ENCODE measurements around the gene ZNF169. TPM values are rescaled to one million over a fixed set of nuclear protein-coding genes. Genes with fewer than 3 reads are reported as not detected.
"Not testable (repeated sequence)": the region's sequence is repeated elsewhere in the genome, so short reads cannot be mapped to it uniquely, and the experiment has no call there.

ZNF169 gene
- total and polyA plus RNA-seq, 3 donors from 2014 or later: 5.7 to 17.0 (median 15.6) TPM

DNA sequence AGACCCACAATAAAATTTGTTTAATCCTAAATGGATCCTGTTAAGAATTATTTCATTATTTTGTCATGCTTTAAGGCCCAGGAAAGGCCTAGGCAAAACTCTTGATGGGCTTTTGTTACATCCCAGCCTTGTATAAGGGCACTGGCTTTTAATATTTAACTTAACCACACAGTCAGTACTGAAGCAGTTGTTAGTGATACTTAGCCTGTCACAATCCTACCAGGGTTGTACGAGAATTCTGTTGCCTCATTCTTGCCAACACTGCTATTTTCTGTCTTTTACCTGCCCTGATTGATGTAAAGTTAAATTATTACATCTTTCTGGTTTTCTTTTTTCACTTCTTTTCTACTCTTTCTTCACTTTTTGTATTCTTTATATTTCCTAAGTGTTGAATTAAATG lies 10.9 kb downstream of the ZNF169 start:
- no peak for TF ChIP-seq POLR2A (IDR thresholded peaks at IDR 0.05)
- TF ChIP-seq, protein P1, sequence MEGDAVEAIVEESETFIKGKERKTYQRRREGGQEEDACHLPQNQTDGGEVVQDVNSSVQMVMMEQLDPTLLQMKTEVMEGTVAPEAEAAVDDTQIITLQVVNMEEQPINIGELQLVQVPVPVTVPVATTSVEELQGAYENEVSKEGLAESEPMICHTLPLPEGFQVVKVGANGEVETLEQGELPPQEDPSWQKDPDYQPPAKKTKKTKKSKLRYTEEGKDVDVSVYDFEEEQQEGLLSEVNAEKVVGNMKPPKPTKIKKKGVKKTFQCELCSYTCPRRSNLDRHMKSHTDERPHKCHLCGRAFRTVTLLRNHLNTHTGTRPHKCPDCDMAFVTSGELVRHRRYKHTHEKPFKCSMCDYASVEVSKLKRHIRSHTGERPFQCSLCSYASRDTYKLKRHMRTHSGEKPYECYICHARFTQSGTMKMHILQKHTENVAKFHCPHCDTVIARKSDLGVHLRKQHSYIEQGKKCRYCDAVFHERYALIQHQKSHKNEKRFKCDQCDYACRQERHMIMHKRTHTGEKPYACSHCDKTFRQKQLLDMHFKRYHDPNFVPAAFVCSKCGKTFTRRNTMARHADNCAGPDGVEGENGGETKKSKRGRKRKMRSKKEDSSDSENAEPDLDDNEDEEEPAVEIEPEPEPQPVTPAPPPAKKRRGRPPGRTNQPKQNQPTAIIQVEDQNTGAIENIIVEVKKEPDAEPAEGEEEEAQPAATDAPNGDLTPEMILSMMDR (IDR thresholded peaks at IDR 0.05): no peak
- no peaks in the 10 kb centered on the region for H3K27me3 ChIP-seq
- DNase-seq: no peak
- no peaks in the 10 kb centered on the region for H3K36me3 ChIP-seq (ENCODE audit: low read depth, missing control alignments)
- no peak overlapping the region for H3K27ac ChIP-seq
- no peak overlapping the region for H3K4me3 ChIP-seq
- intact Hi-C loops (cut with DNase I; ENCODE audit: low total_unique reads): no loop called here
- WGBS, 2 donors: 86 to 95% methylated on average over 1 of the region's 1 CpG
- H3K9me3 ChIP-seq: no peaks in the 10 kb centered on the region
- H3K4me1 ChIP-seq: no peaks in the 10 kb centered on the region

DNA sequence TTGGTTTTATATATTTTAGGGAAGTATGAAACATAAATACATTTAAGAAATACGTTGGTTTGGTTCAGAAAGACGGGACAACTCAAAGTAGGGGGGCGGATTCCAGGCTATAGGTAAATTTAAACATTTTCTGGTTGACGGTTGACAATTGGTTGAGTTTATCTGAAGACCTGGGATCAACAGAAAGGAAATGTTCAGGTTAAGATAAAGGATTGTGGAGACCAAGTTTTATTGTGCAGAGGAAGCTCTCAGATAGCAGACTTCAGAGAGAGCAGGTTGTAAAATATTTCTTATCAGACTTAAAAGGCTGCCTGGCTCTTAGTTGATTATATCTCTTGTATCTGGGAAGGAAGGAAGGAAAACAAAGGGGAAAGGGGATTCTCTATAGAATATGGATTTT lies 17.9 kb downstream of the ZNF169 start:
- H3K4me3 ChIP-seq; DNase-seq; H3K36me3 ChIP-seq (ENCODE audit: low read depth, missing control alignments); intact Hi-C loops (cut with DNase I; ENCODE audit: low total_unique reads); H3K9me3 ChIP-seq; H3K4me1 ChIP-seq; H3K27me3 ChIP-seq; H3K27ac ChIP-seq: not testable (repeated sequence)
- WGBS, 2 donors: 89 to 91% methylated on average over 4 of the region's 4 CpGs

DNA sequence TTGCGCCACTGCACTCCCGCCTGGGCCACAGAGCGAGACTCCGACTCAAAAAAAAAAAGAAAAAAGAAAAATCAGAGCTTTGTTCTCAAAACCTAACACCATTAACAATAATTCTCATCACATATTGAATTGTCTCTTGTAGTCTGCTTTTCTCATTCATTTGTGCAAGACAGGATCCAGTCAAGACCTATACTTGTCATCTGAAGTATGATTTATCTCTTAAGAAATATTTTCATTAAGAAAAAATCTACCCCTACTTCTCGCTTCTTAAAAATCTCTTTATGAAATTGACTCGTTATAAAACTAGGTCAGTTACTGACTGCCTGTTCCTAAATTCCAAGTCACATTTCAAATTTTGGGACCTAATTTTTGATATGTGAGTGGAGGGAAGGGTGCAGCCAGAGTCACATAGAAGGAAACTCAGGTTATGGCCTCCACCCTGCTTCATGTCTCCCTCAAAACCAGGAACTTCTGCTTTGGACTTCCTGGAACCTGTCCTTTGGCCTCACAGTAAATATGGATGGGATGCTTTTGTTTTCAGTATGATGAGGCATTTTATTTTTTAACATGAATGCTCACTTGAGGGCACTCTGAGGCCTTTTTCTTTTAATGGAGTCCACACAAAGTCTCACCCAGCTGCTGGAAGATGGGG lies 18.9 kb downstream of the ZNF169 start:
- Histone ChIP-seq H3K4me1 (no peaks in the 10 kb centered on the region), H3K36me3 (ENCODE audit: low read depth, missing control alignments) (no peaks in the 10 kb centered on the region), H3K27ac (no peak overlapping the region), H3K27me3 (no peaks in the 10 kb centered on the region), H3K4me3 (no peak overlapping the region), H3K9me3 (no peaks in the 10 kb centered on the region)
- intact Hi-C loops (cut with DNase I; ENCODE audit: low total_unique reads): no loop called here
- TF ChIP-seq, protein P1 (IDR thresholded peaks at IDR 0.05): no peak
- no peak for TF ChIP-seq POLR2A (IDR thresholded peaks at IDR 0.05)
- no peak for DNase-seq
- 48 to 75% methylated on average over 6 of the region's 6 CpGs for WGBS, 2 donors

DNA sequence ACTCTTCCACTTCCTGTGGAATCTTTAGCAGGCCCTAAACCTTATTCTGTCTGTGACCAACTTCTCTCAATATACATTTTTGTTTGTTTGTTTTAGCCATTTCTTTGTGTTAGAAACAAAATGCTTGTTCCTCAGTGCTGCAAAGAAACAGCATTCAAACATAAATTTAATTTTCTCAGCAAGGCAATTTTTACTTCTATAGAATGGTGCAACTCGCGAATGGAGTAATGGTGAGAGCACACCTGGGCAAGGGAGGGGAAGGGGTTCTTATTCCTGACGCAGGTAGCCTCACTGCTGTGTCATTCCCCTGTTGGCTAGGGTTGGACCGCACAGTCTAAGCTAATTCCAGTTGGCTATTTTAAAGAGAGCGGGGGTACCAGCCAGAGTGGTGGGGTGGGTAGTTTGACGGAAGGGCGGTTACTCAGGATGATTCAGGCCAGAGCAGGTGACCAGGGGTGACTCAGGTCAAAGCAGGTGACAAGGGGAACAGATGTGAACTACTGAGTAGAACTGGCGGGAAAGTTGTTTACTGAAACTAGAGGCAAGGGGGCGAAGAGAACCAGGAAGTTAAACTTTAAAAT lies 21.4 kb downstream of the ZNF169 start:
- intact Hi-C loops (cut with DNase I; ENCODE audit: low total_unique reads): no loop called here
- H3K36me3 ChIP-seq (ENCODE audit: low read depth, missing control alignments): no peaks in the 10 kb centered on the region

DNA sequence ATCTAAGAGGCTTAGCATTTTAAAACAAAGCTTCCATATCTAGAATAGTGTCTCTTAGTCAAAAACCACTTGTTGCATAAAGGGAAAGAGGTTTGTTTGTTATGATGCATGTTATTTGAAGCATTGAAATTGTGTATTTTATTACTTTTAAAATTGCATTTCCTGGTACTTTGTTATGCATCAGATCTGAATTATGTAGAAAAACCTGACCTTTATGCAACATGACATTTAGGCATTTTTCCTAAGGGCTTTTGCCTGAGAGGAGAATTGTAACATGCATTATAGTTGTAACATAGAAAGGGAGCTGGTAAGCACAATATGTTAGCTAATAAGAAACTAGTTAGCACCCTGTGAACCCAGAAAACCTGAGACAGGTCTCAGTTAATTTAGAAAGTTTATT lies 22.0 kb downstream of the ZNF169 start:
- Histone ChIP-seq H3K4me1 (no peaks in the 10 kb centered on the region), H3K27ac (no peak overlapping the region), H3K4me3 (no peak overlapping the region), H3K36me3 (ENCODE audit: low read depth, missing control alignments) (no peaks in the 10 kb centered on the region), H3K9me3 (no peaks in the 10 kb centered on the region), H3K27me3 (no peaks in the 10 kb centered on the region)
- TF ChIP-seq, protein P1 (IDR thresholded peaks at IDR 0.05): no peak
- TF ChIP-seq POLR2A (IDR thresholded peaks at IDR 0.05): no peak
- intact Hi-C loops (cut with DNase I; ENCODE audit: low total_unique reads): no loop called here
- DNase-seq: no peak

More for the DNA sequence above, 21.4 kb downstream of the ZNF169 start:
- Histone ChIP-seq H3K27ac (no peak overlapping the region), H3K9me3 (no peaks in the 10 kb centered on the region), H3K27me3 (no peaks in the 10 kb centered on the region), H3K4me3 (no peak overlapping the region), H3K4me1 (no peaks in the 10 kb centered on the region)
- TF ChIP-seq, protein P1 (IDR thresholded peaks at IDR 0.05): no peak
- no peak for TF ChIP-seq POLR2A (IDR thresholded peaks at IDR 0.05)
- DNase-seq: no peak
- WGBS, 2 donors: 95 to 98% methylated on average over 9 of the region's 9 CpGs
